GM23338 (cell line): ENCODE data around the gene GTF3C5.

Experiments used
- CREB1 ChIP-seq: fragments of 250-450 bp; sonication (Bioruptor Pico); IDR thresholded peaks from 2 replicates; pipeline ENCODE4 v1.5.0; 2020; ENCODE audit warnings: low read depth, mild to moderate bottlenecking, moderate library complexity
- EZH2phosphoT487 ChIP-seq: fragments of 200-600 bp; sonication (generic); IDR thresholded peaks from one replicate; pipeline ENCODE4 v1.8.1; 2018; ENCODE audit warnings: antibody characterized with exemption; ENCODE audit not compliant: unreplicated experiment
- POLR2AphosphoS5 ChIP-seq: IDR thresholded peaks from 2 replicates; pipeline ENCODE4 v1.6.1; 2016; ENCODE audit warnings: antibody characterized with exemption, low read depth
- ZNF114 ChIP-seq: fragments of 250-450 bp; sonication (Bioruptor Pico); IDR thresholded peaks from 2 replicates; pipeline ENCODE4 v1.5.0; 2020; ENCODE audit warnings: mild to moderate bottlenecking, moderate library complexity
- TF ChIP-seq, protein P1 (sequence below), 2 experiments: fragments of 200-600 bp in 1 of 2; sonication (generic) in 1 of 2; conservative IDR thresholded peaks; 2 replicates each; pipeline versions ENCODE4 v1.5.1 to v1.6.1; 2016 to 2017; ENCODE audit warnings: antibody characterized with exemption in 2 of 2, low read depth in 2 of 2, mild to moderate bottlenecking in 2 of 2, moderate library complexity in 1 of 2
- TF ChIP-seq, protein P2 (sequence below): IDR thresholded peaks from one replicate; pipeline ENCODE4 v1.6.1; 2018; ENCODE audit warnings: antibody characterized with exemption; ENCODE audit not compliant: unreplicated experiment

DNA sequence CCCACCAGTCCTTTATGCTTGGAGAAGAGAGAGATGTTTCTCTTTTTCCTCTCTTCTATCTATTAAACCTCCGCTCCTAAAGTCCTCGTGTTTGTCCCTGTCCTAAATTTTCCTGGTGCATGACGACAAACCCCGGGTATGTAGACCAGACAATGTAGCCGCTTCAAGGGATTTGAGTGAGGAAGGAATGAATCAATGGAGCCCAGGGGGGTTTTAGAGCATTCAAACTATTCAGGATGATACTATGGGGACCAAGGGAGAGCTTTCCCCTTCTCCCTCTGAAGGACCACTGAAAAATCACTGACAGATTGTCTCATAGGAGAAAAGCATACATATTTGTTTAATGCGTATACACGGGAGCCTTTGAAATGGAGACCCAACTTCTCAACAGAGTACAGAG is 49.4 kb downstream of the GTF3C5 start:
- TF ChIP-seq, protein P1, sequence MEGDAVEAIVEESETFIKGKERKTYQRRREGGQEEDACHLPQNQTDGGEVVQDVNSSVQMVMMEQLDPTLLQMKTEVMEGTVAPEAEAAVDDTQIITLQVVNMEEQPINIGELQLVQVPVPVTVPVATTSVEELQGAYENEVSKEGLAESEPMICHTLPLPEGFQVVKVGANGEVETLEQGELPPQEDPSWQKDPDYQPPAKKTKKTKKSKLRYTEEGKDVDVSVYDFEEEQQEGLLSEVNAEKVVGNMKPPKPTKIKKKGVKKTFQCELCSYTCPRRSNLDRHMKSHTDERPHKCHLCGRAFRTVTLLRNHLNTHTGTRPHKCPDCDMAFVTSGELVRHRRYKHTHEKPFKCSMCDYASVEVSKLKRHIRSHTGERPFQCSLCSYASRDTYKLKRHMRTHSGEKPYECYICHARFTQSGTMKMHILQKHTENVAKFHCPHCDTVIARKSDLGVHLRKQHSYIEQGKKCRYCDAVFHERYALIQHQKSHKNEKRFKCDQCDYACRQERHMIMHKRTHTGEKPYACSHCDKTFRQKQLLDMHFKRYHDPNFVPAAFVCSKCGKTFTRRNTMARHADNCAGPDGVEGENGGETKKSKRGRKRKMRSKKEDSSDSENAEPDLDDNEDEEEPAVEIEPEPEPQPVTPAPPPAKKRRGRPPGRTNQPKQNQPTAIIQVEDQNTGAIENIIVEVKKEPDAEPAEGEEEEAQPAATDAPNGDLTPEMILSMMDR (conservative IDR thresholded peaks at IDR 0.05; ENCODE audit: low read depth in 2 of 2), result no peak
- TF ChIP-seq EZH2phosphoT487, result no peak
- no peak for TF ChIP-seq POLR2AphosphoS5
- TF ChIP-seq CREB1, result no peak
- no peak for TF ChIP-seq ZNF114 (CRISPR knock-in tag)
- TF ChIP-seq, protein P2, sequence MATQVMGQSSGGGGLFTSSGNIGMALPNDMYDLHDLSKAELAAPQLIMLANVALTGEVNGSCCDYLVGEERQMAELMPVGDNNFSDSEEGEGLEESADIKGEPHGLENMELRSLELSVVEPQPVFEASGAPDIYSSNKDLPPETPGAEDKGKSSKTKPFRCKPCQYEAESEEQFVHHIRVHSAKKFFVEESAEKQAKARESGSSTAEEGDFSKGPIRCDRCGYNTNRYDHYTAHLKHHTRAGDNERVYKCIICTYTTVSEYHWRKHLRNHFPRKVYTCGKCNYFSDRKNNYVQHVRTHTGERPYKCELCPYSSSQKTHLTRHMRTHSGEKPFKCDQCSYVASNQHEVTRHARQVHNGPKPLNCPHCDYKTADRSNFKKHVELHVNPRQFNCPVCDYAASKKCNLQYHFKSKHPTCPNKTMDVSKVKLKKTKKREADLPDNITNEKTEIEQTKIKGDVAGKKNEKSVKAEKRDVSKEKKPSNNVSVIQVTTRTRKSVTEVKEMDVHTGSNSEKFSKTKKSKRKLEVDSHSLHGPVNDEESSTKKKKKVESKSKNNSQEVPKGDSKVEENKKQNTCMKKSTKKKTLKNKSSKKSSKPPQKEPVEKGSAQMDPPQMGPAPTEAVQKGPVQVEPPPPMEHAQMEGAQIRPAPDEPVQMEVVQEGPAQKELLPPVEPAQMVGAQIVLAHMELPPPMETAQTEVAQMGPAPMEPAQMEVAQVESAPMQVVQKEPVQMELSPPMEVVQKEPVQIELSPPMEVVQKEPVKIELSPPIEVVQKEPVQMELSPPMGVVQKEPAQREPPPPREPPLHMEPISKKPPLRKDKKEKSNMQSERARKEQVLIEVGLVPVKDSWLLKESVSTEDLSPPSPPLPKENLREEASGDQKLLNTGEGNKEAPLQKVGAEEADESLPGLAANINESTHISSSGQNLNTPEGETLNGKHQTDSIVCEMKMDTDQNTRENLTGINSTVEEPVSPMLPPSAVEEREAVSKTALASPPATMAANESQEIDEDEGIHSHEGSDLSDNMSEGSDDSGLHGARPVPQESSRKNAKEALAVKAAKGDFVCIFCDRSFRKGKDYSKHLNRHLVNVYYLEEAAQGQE, result no peak
